ENCODE results near the gene ZNF821. TPM values are rescaled to one million over a fixed set of nuclear protein-coding genes. Genes with fewer than 3 reads are reported as not detected.

Gene ZNF821
- total RNA-seq, 1 donor from 2014 or later: 40.9 TPM

- no peak overlapping the region for H3K4me3 Mint-ChIP-seq (ENCODE audit: unreplicated experiment)
- no peak for TF ChIP-seq CTCF (IDR thresholded peaks at IDR 0.05; ENCODE audit: partially characterized antibody, unreplicated experiment)
- no peak overlapping the region for H3K27ac Mint-ChIP-seq (ENCODE audit: unreplicated experiment)
- no peak for DNase-seq
- peaks cover 7% of the 10 kb centered on the region for H3K4me1 Mint-ChIP-seq (ENCODE audit: low read depth, unreplicated experiment)
- peaks cover 3% of the 10 kb centered on the region for H3K9me3 Mint-ChIP-seq (ENCODE audit: unreplicated experiment)
- H3K36me3 Mint-ChIP-seq (ENCODE audit: unreplicated experiment): no peaks in the 10 kb centered on the region
- H3K27me3 Mint-ChIP-seq (ENCODE audit: unreplicated experiment): no peaks in the 10 kb centered on the region
Observed at GRCh38 chr16:71848622-71849021, 35.4 kb downstream of the ZNF821 start.

GRCh38 chr16:71847096-71847495 is 36.9 kb downstream of the ZNF821 start:
- Mint-ChIP-seq H3K4me1 (ENCODE audit: low read depth, unreplicated experiment) (peaks cover 7% of the 10 kb centered on the region), H3K4me3 (ENCODE audit: unreplicated experiment) (peak overlapping the region; percentile 93), H3K27me3 (ENCODE audit: unreplicated experiment) (peaks cover 2% of the 10 kb centered on the region), H3K9me3 (ENCODE audit: unreplicated experiment) (peaks cover 3% of the 10 kb centered on the region), H3K27ac (ENCODE audit: unreplicated experiment) (peak overlapping the region; percentile 0), H3K36me3 (ENCODE audit: unreplicated experiment) (no peaks in the 10 kb centered on the region)
- TF ChIP-seq CTCF (IDR thresholded peaks at IDR 0.05; ENCODE audit: partially characterized antibody, unreplicated experiment): no peak
- DNase-seq: no peak

- H3K4me3 Mint-ChIP-seq (ENCODE audit: unreplicated experiment): peak overlapping the region; percentile 93
- peak overlapping the region; percentile 52 for H3K27ac Mint-ChIP-seq (ENCODE audit: unreplicated experiment)
- no peak for DNase-seq
- TF ChIP-seq CTCF (IDR thresholded peaks at IDR 0.05; ENCODE audit: partially characterized antibody, unreplicated experiment): no peak
- peaks cover 7% of the 10 kb centered on the region for H3K4me1 Mint-ChIP-seq (ENCODE audit: low read depth, unreplicated experiment)
- peaks cover 2% of the 10 kb centered on the region for H3K27me3 Mint-ChIP-seq (ENCODE audit: unreplicated experiment)
- H3K36me3 Mint-ChIP-seq (ENCODE audit: unreplicated experiment): no peaks in the 10 kb centered on the region
- peaks cover 3% of the 10 kb centered on the region for H3K9me3 Mint-ChIP-seq (ENCODE audit: unreplicated experiment)
Observed at GRCh38 chr16:71846431-71846830, 37.6 kb downstream of the ZNF821 start.

GRCh38 chr16:71845639-71846430 is 38.1 kb downstream of the ZNF821 start, which contains the start of gene ATXN1L:
ATXN1L (plus strand) TSS chr16:71845976; CDS start chr16:71849741, 3,765 bp downstream.
- Mint-ChIP-seq H3K4me1 (ENCODE audit: low read depth, unreplicated experiment) (peaks cover 7% of the 10 kb centered on the region), H3K4me3 (ENCODE audit: unreplicated experiment) (peak within 1 kb of the TSS; percentile 93), H3K9me3 (ENCODE audit: unreplicated experiment) (peaks cover 3% of the 10 kb centered on the region), H3K27me3 (ENCODE audit: unreplicated experiment) (peaks cover 2% of the 10 kb centered on the region), H3K36me3 (ENCODE audit: unreplicated experiment) (no peaks in the 10 kb centered on the region), H3K27ac (ENCODE audit: unreplicated experiment) (peak within 1 kb of the TSS; percentile 88)
- no peak for TF ChIP-seq CTCF (IDR thresholded peaks at IDR 0.05; ENCODE audit: partially characterized antibody, unreplicated experiment)
- peak; percentile 92 for DNase-seq

GRCh38 chr16:71843572-71843971 is 40.4 kb downstream of the ZNF821 start:
- DNase-seq: no peak
- Mint-ChIP-seq H3K27me3 (ENCODE audit: unreplicated experiment) (peaks cover 2% of the 10 kb centered on the region), H3K9me3 (ENCODE audit: unreplicated experiment) (peaks cover 3% of the 10 kb centered on the region), H3K36me3 (ENCODE audit: unreplicated experiment) (no peaks in the 10 kb centered on the region), H3K4me1 (ENCODE audit: low read depth, unreplicated experiment) (peaks cover 7% of the 10 kb centered on the region), H3K27ac (ENCODE audit: unreplicated experiment) (no peak overlapping the region), H3K4me3 (ENCODE audit: unreplicated experiment) (no peak overlapping the region)
- TF ChIP-seq CTCF (IDR thresholded peaks at IDR 0.05; ENCODE audit: partially characterized antibody, unreplicated experiment): no peak
